Stimulated activated CD4-positive, alpha-beta T cell treated with anti-CD3 and anti-CD28 coated beads, Interleukin-1b, Interleukin-23, amount 100 ng/mL, for 24 hours (primary cell): Measurements from ENCODE around the gene CCKAR.

Experiments used
- DNase-seq, 4 experiments: peaks; one replicate each; pipeline ENCODE4 v3.0.0-alpha.2; 2020; ENCODE audit warnings: low read depth in 4 of 4, low spot score in 1 of 4

CCKAR gene

GRCh38 chr4:26491449-26492170 lies 1.3 kb upstream of the CCKAR start:
- no peak for DNase-seq

DNA sequence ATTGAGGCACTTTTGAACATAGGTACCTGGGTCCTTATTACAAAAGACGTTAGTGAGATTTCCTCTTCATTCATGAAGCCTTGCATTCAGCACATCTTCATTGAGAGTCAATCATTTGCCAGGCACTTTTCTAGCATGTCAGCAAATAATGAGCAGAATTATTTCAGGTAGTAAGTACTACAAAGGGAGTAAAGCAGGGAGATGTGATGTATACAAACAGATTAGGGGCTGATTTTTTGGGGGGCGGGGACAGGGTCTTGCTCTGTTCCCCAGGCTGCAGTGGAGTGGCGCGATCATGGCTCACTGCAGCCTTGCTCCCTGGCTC lies 638 bp upstream of the CCKAR start:
- no peak for DNase-seq

GRCh38 chr4:26489101-26489985 lies 941 bp downstream of the CCKAR start:
- no peak for DNase-seq

DNA sequence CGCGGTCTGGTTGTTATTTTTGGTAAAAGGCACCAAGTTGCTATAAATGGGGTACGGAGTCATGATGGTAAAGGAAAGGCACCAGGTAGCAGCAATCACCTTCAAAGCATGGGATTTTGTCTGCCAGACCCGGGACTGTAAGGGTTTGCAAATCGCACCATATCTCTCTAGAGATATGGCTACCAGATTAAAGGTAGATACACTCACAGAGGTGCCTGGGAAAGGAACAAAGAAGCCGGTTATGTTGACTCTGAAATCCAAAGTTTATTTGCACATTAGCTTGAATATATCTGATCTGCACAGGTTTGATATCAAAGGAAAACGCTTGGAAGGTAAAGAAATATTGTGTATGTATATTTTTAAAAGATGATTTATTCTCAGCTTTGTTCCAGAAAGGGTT lies 4.6 kb downstream of the CCKAR start:
- DNase-seq = no peak

- no peak for DNase-seq
Measured at GRCh38 chr4:26484516-26484915, 5.8 kb downstream of the CCKAR start.

GRCh38 chr4:26484032-26484515 lies 6.2 kb downstream of the CCKAR start:
- DNase-seq = no peak

DNA sequence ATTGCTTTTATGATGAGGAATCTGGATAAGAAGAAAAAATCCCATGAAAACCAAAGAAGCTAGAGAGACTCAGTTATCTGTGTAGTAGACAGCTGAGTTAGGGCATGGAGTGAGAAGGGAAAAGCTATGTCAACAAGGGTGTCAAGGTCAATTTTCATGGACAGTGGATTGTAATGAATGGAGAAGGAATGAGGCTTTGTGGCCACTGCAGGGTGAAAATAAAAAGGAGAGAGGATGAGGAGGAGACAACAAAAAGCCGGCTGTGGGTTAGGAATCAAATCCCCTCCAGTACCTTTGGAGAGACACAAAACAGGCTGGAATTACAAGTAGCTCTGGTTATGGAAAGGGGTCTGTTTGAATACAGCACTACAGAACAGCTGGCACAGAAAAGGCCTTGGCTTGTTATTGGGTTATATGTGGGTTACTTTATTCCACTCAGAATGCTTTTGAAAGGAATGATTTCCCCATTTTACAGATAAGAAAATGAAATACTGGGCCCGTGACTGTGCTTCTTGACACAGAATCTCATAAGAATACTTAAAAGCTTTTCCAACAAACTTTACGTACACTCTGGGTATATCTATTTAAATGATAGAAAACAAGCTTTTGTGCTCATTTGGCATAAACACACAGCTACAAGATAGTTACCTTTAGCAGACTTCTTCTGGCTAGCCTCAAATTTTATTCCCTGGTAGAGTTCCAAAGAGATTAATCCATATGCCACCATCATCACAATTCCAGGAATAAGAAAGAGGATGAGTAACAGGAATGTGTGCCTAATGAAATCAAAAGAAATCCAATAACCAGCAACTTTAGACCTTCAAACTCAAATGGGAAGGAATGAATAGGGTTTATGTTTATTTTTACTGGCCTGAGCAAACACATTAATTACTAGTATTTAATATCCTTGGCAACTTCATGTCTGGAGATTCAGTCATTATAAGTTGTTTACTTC lies 7.5 kb downstream of the CCKAR start:
- DNase-seq = no peak

DNA sequence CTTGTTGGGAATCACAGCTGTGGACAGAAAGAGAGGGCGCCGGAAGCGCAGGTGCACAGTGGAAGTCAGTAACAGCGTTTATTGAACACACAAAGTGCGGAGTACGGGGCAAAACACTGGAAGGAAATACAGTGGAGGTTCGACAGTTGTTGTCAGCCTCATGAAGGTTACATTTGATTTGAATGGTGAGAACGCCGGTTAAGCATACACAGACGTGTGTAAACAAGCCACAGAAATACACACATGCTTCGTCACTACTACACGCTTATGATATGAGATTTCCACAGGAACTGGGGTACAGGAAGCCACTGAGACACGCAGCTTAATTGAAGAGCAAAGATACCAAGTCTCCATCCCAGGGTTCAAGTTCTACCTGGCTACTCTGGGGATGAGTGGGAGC lies 12.0 kb downstream of the CCKAR start:
- no peak for DNase-seq

- DNase-seq = no peak
Measured at GRCh38 chr4:26476545-26476944, 13.7 kb downstream of the CCKAR start.

DNA sequence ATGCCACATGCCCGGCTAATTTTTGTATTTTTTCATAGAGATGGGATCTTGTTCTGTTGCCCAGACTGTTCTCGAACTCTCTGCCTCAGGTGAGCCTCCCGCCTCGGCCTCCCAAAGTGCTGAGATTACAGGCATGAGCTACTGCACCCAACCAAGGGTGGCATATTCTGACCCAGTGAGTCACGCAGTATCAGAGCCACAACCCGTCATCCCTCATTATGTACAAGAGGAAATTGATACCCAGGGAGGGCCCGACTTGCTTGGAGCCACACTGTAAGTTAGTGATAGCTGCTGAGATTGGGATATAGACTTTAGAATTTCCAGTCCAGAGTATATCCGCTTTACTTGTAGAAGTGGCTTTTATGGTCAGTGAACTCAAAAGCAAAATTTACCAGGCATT lies 14.6 kb downstream of the CCKAR start:
- no peak for DNase-seq

DNA sequence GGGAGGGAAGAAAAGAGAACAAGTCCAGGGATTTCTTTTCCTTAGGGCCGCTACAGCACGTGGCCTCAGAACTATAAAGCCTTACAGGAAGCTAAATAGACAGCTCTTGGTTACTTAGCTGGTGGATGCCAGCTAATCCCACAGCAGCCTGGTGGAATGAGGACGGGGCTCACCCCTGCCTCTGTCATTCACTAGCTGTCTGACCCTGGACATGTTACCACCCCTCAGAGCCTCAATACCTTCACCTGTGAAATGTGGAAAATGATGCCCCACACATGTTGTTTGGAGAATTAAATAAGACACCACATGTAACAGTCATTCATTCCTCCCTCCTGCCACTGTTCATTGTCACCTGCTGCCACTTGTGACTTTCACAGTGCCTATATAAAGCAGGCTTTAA lies 15.7 kb downstream of the CCKAR start:
- DNase-seq = no peak

DNA sequence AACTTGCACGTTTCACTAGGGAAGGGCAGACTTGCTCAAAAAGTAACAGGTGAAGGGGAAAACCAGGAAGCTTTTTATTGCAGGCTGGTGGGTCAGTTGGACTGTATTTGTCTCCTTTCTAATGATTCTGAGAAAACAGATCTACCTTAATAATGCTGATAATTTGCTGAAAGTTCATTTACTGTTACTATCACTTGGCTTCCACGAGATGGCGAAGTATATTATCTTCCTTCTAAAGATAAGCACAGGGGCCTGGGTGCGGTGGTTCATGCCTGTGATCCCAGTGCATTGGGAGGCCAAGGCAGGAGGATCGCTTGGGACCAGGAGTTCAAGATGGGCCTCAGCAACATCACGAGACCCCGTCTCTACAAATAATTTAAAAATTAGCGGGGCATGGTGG lies 16.4 kb downstream of the CCKAR start:
- no peak for DNase-seq

DNA sequence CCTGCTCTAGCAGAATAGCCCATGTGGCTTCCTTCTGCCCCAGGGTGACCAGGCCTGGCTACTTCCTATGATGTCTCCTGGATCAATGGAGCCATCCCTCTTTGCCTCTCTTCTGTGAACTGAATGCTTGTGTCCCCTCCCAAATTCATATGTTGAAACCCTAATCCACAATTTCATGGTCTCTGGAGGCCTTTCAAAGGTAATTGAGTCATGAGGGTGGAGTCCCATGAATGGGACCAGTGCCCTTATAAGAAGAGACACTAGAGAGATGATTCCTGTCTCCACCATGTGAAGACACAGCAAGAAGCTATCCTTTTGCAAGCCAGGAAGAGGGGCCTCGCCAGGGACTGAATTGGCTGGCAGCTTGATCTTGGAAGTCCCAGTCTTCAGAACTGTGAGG lies 18.4 kb downstream of the CCKAR start:
- no peak for DNase-seq

DNA sequence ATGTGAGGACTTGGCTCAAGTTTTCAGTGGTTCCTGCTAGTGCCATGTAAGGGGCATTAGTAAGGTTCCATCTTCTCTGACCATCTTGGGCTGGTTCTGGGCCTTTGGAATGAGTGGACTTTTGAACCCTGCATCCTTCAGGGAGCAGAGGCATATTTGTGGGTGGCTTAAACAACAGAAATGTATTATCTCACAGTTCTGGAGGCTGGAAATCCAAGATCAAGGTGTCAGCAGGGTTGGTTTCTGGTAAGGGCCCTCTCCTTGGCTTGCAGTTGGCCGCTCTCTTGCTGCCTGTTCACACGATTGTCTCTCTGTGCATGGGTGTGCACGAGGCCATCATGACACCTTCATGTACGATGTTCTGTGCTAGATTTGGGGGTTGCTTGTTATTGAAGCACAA lies 21.3 kb downstream of the CCKAR start:
- DNase-seq = no peak

DNA sequence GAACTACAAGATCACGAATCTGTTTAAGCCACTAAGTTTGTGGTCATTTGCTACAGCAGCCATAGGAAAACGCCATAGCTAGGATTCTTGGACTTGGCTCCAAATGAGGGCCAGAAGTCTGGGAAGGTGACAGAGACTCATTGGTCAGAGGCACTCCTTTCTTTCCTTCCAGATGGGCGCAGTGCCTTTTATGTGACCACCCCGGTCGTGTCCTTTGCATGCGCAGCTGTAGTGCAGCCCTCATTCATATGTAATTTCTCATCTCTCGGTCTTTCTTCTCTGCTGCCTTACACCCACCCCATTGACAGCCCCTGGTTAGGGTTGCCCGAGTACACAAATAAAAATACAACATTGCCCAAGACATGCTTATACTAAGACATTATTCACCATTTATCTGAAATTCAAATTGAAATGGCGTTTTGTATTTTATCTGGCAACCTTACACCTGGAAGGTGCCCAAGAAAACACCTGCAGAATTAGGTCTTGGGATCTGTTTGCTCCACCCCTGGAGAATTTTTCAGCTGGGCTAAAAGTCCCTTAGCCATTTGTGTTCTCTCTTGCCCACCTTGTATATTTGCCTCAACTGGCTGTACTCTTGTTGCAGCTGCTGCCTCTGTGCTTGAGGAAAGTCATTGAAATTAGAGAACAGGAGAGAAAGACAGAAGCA lies 21.9 kb downstream of the CCKAR start:
- no peak for DNase-seq

- DNase-seq = no peak
Measured at GRCh38 chr4:26467724-26468123, 22.6 kb downstream of the CCKAR start.

DNA sequence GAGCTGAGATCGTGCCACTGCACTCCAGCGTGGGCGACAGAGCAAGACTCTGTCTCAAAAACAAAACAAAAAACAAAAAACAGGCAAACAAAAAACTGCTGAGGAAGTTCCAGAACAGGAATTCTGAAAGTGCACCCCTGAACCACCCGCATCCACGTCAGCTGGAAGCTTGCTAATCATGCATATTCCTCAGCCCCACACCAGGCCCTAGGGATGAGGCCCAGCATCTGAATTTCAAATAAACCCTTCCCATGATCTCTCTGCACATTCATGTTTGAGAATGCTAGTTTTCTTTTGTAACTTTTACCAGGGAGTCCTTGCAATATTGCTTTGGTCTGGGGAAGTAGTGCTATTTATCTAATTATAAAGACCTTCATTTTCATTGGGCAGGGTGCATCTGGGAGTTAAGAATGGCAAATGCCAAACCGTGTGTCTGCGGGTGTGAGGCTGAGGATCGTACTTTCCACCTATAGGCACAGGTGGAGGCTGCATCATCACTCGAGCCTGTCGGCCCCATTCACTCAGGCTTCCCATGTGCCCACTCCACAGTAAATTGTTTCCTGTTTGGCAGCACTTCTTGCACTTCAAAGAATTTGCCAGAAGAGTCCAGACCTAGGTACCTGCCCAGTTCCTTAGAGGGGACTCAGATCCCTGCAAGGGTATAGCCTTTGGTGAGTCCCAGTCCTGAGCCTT lies 23.6 kb downstream of the CCKAR start:
- no peak for DNase-seq

- DNase-seq = no peak
Measured at GRCh38 chr4:26464420-26465095, 25.7 kb downstream of the CCKAR start.

GRCh38 chr4:26463386-26463785 lies 26.9 kb downstream of the CCKAR start:
- DNase-seq = no peak

DNA sequence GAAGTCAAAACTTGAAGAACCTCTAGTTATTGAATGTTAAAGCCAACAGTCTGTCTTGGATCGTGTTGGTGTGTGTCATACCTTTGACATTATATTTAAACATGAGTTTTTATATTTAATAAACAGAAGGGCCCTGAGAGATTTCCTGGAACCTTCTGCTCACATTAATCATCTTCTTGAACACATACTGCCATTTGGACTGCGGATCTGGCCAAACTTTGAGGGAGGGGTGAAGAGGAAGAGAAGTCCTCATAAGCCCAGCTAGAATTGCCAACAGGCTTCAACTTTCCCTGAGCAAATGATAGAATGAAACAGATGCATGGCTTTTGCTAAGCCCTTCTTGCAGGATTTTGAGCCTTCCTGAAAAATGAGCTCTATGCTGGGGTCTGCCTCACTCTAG lies 27.4 kb downstream of the CCKAR start:
- DNase-seq = no peak
